ENCODE results near the gene PATJ.

PATJ gene

GRCh38 chr1:62040450-62040849 lies 298.2 kb downstream of the PATJ start (continued):
- TF ChIP-seq POU6F1 (CRISPR knock-in tag; IDR thresholded peaks at IDR 0.05; ENCODE audit: borderline replicate concordance, low read depth) = no peak

- ATAC-seq = no peak
- TF ChIP-seq ZFP3 (CRISPR knock-in tag; IDR thresholded peaks at IDR 0.05) = no peak
- TF ChIP-seq PPARA (CRISPR knock-in tag; IDR thresholded peaks at IDR 0.05; ENCODE audit: borderline replicate concordance) = no peak
- TF ChIP-seq ZNF565 (CRISPR knock-in tag; conservative IDR thresholded peaks at IDR 0.05; ENCODE audit: low read depth) = no peak
Measured at GRCh38 chr1:62040973-62041372, 298.7 kb downstream of the PATJ start.

- no peak for ATAC-seq
Measured at GRCh38 chr1:62043154-62043553, 300.9 kb downstream of the PATJ start.

GRCh38 chr1:62045574-62045973 lies 303.3 kb downstream of the PATJ start:
- ATAC-seq = no peak
- TF ChIP-seq OSR1 (CRISPR knock-in tag; IDR thresholded peaks at IDR 0.05) (no peak), TCF4 (CRISPR knock-in tag; IDR thresholded peaks at IDR 0.05; ENCODE audit: borderline replicate concordance) (no peak), RARB (CRISPR knock-in tag; IDR thresholded peaks at IDR 0.05) (no peak)

More at GRCh38 chr1:62043154-62043553, 300.9 kb downstream of the PATJ start:
- TF ChIP-seq ARNTL (CRISPR knock-in tag; IDR thresholded peaks at IDR 0.05; ENCODE audit: borderline replicate concordance, low read depth) (no peak), ISL1 (CRISPR knock-in tag; IDR thresholded peaks at IDR 0.05) (no peak), PATZ1 (CRISPR knock-in tag; IDR thresholded peaks at IDR 0.05; ENCODE audit: borderline replicate concordance) (no peak), ZC3H10 (CRISPR knock-in tag; IDR thresholded peaks at IDR 0.05) (no peak), ZNF8 (CRISPR knock-in tag; IDR thresholded peaks at IDR 0.05) (no peak), ZFP30 (CRISPR knock-in tag; IDR thresholded peaks at IDR 0.05) (no peak), GLIS3 (CRISPR knock-in tag; IDR thresholded peaks at IDR 0.05) (no peak), RARB (CRISPR knock-in tag; IDR thresholded peaks at IDR 0.05) (no peak), ESRRG (CRISPR knock-in tag; IDR thresholded peaks at IDR 0.05) (no peak), ZNF565 (CRISPR knock-in tag; conservative IDR thresholded peaks at IDR 0.05; ENCODE audit: low read depth) (no peak), POU6F1 (CRISPR knock-in tag; IDR thresholded peaks at IDR 0.05; ENCODE audit: borderline replicate concordance, low read depth) (no peak), SNAI2 (CRISPR knock-in tag; IDR thresholded peaks at IDR 0.05) (no peak), CREB5 (CRISPR knock-in tag; IDR thresholded peaks at IDR 0.05; ENCODE audit: low read depth) (no peak), PPARA (CRISPR knock-in tag; IDR thresholded peaks at IDR 0.05; ENCODE audit: borderline replicate concordance) (no peak), ZFP3 (CRISPR knock-in tag; IDR thresholded peaks at IDR 0.05) (no peak), OSR1 (CRISPR knock-in tag; IDR thresholded peaks at IDR 0.05) (no peak), TCF4 (CRISPR knock-in tag; IDR thresholded peaks at IDR 0.05; ENCODE audit: borderline replicate concordance) (no peak), TOX (CRISPR knock-in tag; IDR thresholded peaks at IDR 0.05; ENCODE audit: borderline replicate concordance) (no peak)

- no peak for ATAC-seq
- no peak for TF ChIP-seq POU6F1 (CRISPR knock-in tag; IDR thresholded peaks at IDR 0.05; ENCODE audit: borderline replicate concordance, low read depth)
- no peak for TF ChIP-seq OSR1 (CRISPR knock-in tag; IDR thresholded peaks at IDR 0.05)
- TF ChIP-seq RARB (CRISPR knock-in tag; IDR thresholded peaks at IDR 0.05) = no peak
Measured at GRCh38 chr1:62046927-62047326, 304.6 kb downstream of the PATJ start.
